Measurements from ENCODE around the gene EPS15. TPM values are rescaled to one million over a fixed set of nuclear protein-coding genes. Genes with fewer than 3 reads are reported as not detected.
"Not testable (repeated sequence)": the region's sequence is repeated elsewhere in the genome, so short reads cannot be mapped to it uniquely, and the experiment has no call there.

The EPS15 gene
- total and polyA plus RNA-seq, 9 donors: 20.9 to 84.0 (median 68.4) TPM

- Histone ChIP-seq H3K9me3 (no peaks in the 10 kb centered on the region), H3K27ac (no peak overlapping the region), H3K4me3 (no peak overlapping the region), H3K4me1 (ENCODE audit: insufficient read depth) (peaks cover 1% of the 10 kb centered on the region), H3K27me3 (no peaks in the 10 kb centered on the region), H3K36me3 (no peaks in the 10 kb centered on the region)
- intact Hi-C loops (cut with DNase I): no loop called here
- DNase-seq: no peak
- 73 to 79% (median 76%) methylated on average over 5 of the region's 5 CpGs for WGBS, 3 donors
- TF ChIP-seq CTCF (IDR thresholded peaks at IDR 0.05) (no peak), EP300 (IDR thresholded peaks at IDR 0.05) (no peak), POLR2A (IDR thresholded peaks at IDR 0.05) (no peak)
Measured at GRCh38 chr1:51327386-51327785, 191.7 kb downstream of the EPS15 start.

GRCh38 chr1:51326839-51327238 is 192.2 kb downstream of the EPS15 start:
- no peaks in the 10 kb centered on the region for H3K36me3 ChIP-seq
- H3K27me3 ChIP-seq: no peaks in the 10 kb centered on the region
- TF ChIP-seq POLR2A (IDR thresholded peaks at IDR 0.05) (no peak), EP300 (IDR thresholded peaks at IDR 0.05) (no peak), CTCF (IDR thresholded peaks at IDR 0.05) (no peak)
- H3K4me1 ChIP-seq (ENCODE audit: insufficient read depth): peaks cover 1% of the 10 kb centered on the region
- H3K9me3 ChIP-seq: no peaks in the 10 kb centered on the region
- no peak overlapping the region for H3K4me3 ChIP-seq
- H3K27ac ChIP-seq: no peak overlapping the region
- no peak for DNase-seq
- intact Hi-C loops (cut with DNase I): no loop called here
- WGBS, 3 donors: 82 to 89% (median 85%) methylated on average over 8 of the region's 8 CpGs

- Histone ChIP-seq H3K9me3 (no peaks in the 10 kb centered on the region), H3K27me3 (no peaks in the 10 kb centered on the region), H3K4me1 (ENCODE audit: insufficient read depth) (peaks cover 1% of the 10 kb centered on the region), H3K36me3 (no peaks in the 10 kb centered on the region), H3K27ac (no peak overlapping the region), H3K4me3 (no peak overlapping the region)
- TF ChIP-seq POLR2A (IDR thresholded peaks at IDR 0.05): no peak
- TF ChIP-seq EP300 (IDR thresholded peaks at IDR 0.05): no peak
- no peak for TF ChIP-seq CTCF (IDR thresholded peaks at IDR 0.05)
- WGBS, 3 donors: 57 to 62% (median 58%) methylated on average over 16 of the region's 16 CpGs
- intact Hi-C loops (cut with DNase I): no loop called here
- DNase-seq: no peak
Measured at GRCh38 chr1:51325878-51326755, 192.9 kb downstream of the EPS15 start.

GRCh38 chr1:51325391-51325790 is 193.7 kb downstream of the EPS15 start:
- TF ChIP-seq POLR2A (IDR thresholded peaks at IDR 0.05) (no peak), CTCF (IDR thresholded peaks at IDR 0.05) (no peak), EP300 (IDR thresholded peaks at IDR 0.05) (no peak)
- no peaks in the 10 kb centered on the region for H3K9me3 ChIP-seq
- no peaks in the 10 kb centered on the region for H3K27me3 ChIP-seq
- no peaks in the 10 kb centered on the region for H3K4me1 ChIP-seq (ENCODE audit: insufficient read depth)
- 48 to 64% (median 60%) methylated on average over 1 of the region's 1 CpG for WGBS, 3 donors
- H3K27ac ChIP-seq: no peak overlapping the region
- H3K4me3 ChIP-seq: no peak overlapping the region
- intact Hi-C loops (cut with DNase I): no loop called here
- DNase-seq: no peak
- H3K36me3 ChIP-seq: no peaks in the 10 kb centered on the region

GRCh38 chr1:51325011-51325385 is 194.1 kb downstream of the EPS15 start:
- 96% methylated on average over 8 of the region's 8 CpGs for WGBS, 3 donors
- H3K4me3 ChIP-seq; H3K4me1 ChIP-seq (ENCODE audit: insufficient read depth); H3K9me3 ChIP-seq; DNase-seq; H3K27me3 ChIP-seq; H3K36me3 ChIP-seq; intact Hi-C loops (cut with DNase I); H3K27ac ChIP-seq: not testable (repeated sequence)

Data from ovary (tissue), 9 donors.